NCI-H2171 (cell line): Measurements from ENCODE around the gene TSSK6.
"Not testable (repeated sequence)": the region's sequence is repeated elsewhere in the genome, so short reads cannot be mapped to it uniquely, and the experiment has no call there.

Source experiments
- DNase-seq: peaks from one replicate; lab custom pipeline; 2025; lab: John Stamatoyannopoulos, UW

TSSK6 gene

GRCh38 chr19:19487950-19488874 lies 27.1 kb downstream of the TSSK6 start:
- no peak for DNase-seq

GRCh38 chr19:19487077-19487949 lies 28.0 kb downstream of the TSSK6 start:
- DNase-seq, result no peak

GRCh38 chr19:19486343-19487076 lies 28.8 kb downstream of the TSSK6 start:
- DNase-seq, result peak; percentile 25

GRCh38 chr19:19485998-19486290 lies 29.4 kb downstream of the TSSK6 start:
- DNase-seq, result no peak

GRCh38 chr19:19485161-19485997 lies 30.0 kb downstream of the TSSK6 start:
- no peak for DNase-seq

- peak; percentile 44 for DNase-seq
These were observed 32.3 kb downstream of the TSSK6 start for GRCh38 chr19:19482809-19483596.

GRCh38 chr19:19480688-19481087 lies 34.7 kb downstream of the TSSK6 start:
- DNase-seq, result no peak

GRCh38 chr19:19477705-19478383 lies 37.5 kb downstream of the TSSK6 start:
- DNase-seq, result no peak

GRCh38 chr19:19475849-19476828 lies 39.2 kb downstream of the TSSK6 start:
- no peak for DNase-seq

GRCh38 chr19:19475015-19475765 lies 40.2 kb downstream of the TSSK6 start:
- DNase-seq, result no peak

GRCh38 chr19:19472106-19472505 lies 43.2 kb downstream of the TSSK6 start:
- DNase-seq, result not testable (repeated sequence)

GRCh38 chr19:19471682-19472081 lies 43.7 kb downstream of the TSSK6 start:
- DNase-seq, result no peak

GRCh38 chr19:19470579-19470978 lies 44.8 kb downstream of the TSSK6 start:
- DNase-seq, result no peak

- DNase-seq, result no peak
These were observed 46.8 kb downstream of the TSSK6 start for GRCh38 chr19:19468424-19469050.

GRCh38 chr19:19466201-19466600 lies 49.1 kb downstream of the TSSK6 start:
- no peak for DNase-seq

GRCh38 chr19:19465436-19466070 lies 49.8 kb downstream of the TSSK6 start:
- DNase-seq, result no peak
